HPDE6-E6E7 (cell line): ENCODE measurements around the gene PAEP.
"Not testable (repeated sequence)": the region's sequence is repeated elsewhere in the genome, so short reads cannot be mapped to it uniquely, and the experiment has no call there.

Experiments
- DNase-seq: peaks from one replicate; pipeline ENCODE4 v3.0.0; 2011; ENCODE audit warnings: missing footprints; ENCODE audit errors: extremely low spot score

Gene PAEP

GRCh38 chr9:135561391-135562234 is at the start of gene PAEP:
PAEP (plus strand) TSS chr9:135561756.
- DNase-seq, result no peak

DNA sequence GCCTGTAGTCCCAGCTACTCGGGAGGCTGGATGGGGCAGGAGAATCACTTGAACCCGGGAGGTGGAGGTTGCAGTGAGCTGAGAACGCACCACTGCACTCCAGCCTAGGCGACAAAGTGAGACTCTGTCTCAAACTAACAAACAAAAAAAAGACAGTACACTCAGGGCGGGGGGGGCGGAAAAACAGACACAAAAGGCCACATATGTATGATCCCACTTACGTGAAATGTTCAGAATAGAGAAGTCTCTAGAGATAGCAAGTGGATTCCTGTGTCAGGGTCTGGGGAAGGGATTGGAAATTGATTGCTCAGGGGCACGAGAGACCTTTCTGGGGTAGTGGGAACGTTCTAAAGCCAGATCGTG is 49.3 kb upstream of the PAEP start:
- DNase-seq, result no peak

DNA sequence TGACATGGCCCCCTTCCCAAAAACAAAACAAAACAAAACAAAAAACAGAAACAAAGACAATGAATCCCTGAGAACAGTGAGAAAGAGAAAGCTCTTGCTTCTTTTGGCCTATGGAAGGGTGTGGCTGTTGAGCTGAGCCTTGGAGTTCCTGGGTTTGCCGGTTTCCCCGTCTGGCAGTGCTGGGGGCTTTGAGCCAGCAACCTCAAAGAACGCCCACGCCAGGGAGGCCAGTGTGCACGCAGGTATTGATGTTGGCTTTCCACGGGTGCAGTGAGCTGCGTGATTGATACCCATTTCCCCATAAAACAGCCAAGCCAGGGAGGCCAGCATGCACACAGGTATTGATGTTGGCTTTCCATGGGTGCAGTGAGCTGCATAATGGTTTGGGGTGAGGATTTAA is 48.7 kb upstream of the PAEP start:
- DNase-seq, result no peak

- DNase-seq, result no peak
Observed at GRCh38 chr9:135513351-135513846, 48.2 kb upstream of the PAEP start.

DNA sequence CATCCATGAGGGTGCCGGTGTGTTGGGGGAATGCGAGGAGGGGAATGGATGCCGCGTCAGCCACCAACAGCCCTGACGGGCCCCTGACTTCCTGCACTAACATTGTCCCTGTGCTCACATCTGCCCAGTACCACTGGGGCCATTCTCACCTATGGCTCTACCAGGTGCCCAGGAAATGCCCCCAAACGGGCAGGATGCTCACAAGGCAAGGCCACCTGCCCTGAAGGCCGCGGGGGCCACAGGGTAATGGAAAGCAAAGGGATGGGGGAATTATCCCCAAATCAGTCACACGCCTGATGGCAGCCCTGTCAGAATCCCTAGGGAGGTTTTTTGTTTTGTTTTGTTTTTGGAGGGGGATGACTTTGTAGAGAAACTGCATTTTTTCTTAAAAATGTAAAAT is 47.6 kb upstream of the PAEP start:
- not testable (repeated sequence) for DNase-seq

GRCh38 chr9:135514342-135515082 is 47.0 kb upstream of the PAEP start:
- DNase-seq, result no peak

DNA sequence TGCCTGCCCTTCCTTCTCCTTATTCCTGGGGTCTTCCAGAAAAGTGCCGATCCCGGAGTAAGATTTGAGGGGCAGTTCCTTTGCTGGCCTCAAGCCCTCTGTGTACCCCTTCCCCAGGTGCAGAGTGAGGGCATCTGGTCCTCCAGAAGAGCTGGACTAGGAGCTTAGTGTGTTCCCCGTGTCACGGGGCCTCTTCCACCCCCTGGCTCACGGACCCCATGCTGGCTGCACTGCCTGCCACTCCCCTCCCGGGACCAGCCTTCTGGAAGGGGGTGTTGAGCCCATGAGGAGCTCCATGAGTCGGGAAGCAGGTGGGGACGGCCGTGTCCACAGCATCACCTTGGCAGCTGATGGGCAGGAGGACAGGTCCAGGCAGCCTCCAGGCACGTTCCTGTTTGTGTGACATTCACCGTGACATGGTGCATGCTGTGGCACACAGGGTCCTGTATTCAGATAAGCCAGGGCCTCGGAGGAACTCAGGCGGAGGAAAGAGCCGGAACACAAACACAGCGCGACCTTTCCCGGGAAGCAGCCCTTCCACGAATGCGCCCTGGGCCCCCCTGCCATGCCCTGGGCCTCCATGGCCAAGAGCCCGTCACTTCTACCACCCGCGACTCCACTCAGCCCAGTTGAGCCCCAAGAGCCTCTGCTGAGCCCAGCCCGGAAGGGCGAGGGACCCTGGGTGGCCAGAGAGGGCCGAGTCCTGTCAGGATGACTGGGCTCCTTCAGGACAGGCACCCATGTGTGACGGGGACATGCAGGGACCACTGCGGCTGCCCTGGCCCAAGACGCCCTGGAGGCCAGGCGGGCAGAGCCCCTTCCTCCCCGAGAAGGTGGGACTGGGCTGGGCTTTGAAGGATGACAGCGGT is 46.2 kb upstream of the PAEP start:
- DNase-seq, result no peak

DNA sequence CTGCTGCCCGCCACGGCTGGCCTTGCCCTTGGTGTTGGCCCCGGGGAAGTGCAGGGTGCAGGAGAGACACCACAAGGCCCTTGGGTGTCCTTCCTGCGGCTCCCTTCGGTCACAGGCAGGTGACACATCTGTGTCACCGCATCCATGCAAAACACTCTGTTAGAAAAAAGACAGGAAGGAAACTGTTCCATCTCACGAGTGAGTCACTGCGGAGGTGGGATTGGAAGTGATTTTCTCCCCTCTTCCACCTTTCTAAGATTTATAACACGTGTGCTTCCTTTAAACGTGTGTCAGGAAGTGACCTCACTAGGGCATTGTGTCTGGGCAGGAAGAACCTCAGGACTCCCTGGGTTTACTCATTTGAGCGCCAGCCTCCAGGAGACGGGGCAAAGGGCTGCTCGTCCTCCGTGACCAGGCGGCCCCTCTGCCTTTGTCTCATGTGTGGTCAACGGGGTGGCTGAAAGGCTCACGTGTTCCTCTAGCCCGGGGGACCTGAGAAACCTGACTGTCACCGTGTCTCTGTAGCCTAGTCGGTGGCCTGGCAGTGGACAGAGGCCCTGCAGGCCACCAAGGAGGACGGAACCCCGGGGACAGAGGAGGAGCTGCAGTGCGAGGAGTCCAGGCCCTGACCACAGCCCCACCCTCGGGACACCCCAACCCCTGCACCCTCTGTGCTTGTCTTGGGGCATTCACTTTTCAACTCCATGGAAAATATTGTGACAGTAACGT is 45.3 kb upstream of the PAEP start:
- no peak for DNase-seq

DNA sequence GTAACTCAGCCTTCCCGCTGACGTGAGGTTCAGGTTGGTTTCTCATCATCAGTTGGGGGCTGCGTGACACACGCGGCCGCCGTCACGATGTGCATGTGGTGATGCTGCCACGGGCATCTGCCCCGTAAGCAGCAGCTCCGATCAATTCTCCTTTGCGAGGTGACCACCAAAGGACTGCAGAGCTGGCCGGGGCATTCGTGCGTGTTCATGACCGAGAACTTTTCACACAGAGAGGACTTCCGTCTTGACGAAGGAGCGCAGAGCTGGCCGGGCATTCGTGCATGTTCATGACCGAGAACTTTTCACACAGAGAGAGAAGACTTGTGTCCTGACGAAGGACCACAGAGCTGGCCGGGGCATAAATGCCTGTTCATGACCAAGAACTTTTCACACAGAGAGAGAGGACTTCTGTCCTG is 44.1 kb upstream of the PAEP start:
- no peak for DNase-seq

GRCh38 chr9:135519179-135519971 is 42.2 kb upstream of the PAEP start:
- DNase-seq, result no peak

DNA sequence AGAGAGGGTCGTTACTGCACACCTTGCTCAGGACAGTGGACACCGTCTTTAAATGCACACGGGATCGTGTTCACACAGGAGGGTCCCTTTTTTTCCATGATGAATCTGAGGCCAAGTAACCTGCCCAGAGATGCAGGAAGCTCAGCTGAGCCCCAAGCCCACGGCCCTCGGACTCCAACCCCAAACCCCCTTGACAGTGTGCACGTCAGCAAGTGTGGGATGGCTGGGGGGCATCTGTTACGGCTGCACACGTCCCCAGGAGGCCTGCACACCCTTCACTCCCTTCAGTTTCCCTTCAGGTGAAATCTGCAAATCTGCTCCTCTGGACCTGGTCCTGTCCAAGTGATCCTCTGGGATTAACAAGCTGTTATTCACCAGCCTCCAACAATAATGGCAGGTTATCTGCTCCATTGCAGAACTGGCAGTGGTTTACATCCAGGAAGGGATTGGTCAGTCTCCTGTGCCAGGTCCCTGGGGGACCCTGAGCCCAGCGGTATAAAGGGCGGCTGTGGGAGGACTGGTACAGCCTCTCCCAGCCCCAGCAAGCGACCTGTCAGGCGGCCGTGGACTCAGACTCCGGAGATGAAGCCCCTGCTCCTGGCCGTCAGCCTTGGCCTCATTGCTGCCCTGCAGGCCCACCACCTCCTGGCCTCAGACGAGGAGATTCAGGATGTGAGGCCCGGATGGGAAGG is 40.5 kb upstream of the PAEP start, which contains the start of gene LCN1:
TSS of gene LCN1 (plus strand) at position 525 of the 692 bp plus-strand sequence. CDS start at position 583, 58 bp downstream.
- no peak for DNase-seq

- DNase-seq, result no peak
Observed at GRCh38 chr9:135521608-135522095, 39.9 kb upstream of the PAEP start.

- DNase-seq, result no peak
Observed at GRCh38 chr9:135522137-135522877, 39.2 kb upstream of the PAEP start.

- no peak for DNase-seq
Observed at GRCh38 chr9:135522931-135523330, 38.6 kb upstream of the PAEP start.

DNA sequence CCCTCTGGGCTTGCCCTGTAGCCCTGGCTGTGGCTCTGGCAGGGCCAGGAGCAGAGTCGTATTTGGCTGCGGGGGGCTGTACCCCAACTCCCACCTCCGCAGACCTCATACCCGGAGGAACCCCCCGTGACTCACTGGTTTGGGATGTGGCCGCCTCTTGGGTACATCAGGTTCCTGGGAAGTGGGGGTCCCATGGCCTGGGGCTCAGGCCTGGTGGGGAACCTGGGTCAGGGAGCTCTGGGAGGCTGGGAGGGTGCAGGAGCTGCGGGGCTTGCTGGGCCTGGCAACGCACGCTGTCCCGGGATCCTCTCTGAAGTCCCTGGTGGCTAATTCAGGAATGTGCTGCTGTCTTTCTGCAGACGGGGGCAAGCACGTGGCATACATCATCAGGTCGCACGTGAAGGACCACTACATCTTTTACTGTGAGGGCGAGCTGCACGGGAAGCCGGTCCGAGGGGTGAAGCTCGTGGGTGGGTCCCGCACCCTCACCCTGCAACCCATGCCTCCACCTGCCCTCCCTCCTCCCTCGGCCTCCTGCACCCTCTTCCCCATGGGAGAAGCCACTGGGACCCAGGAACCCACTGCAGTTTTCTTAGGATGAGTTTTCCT is 37.9 kb upstream of the PAEP start:
- DNase-seq, result no peak

DNA sequence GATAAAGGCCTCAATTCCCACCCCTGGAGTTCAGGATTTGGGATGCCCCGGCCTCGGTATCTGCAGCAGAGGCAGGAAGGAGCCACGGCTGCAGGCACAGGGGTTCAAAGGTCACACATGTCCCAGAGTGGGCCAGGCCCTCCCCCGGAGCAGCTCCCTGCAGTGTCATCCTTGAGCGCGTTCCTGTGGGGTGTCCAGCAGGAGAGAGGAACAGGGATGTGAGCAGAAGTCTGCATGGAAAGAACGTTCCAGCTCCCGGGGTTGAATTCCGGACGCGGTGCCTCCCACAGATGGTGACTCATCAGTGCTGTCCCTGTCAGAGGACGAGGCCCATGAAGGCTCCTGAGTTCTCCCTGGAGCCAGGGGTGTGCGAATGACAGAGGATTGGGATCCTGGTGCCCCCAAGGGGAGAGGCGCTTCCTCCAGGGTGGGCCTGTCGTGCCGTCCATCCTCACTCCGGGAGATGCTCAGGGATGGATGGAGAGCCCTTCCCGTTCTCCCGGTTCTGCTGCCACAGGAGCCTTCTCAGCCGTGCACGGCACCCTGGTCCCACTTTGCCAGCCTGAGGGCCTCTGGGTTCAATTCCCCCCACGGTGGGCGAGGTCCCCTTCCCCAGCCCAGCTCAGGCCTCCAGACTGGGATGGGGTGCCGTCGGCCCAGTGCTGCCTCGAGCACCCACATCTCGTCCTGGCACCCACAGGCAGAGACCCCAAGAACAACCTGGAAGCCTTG is 37.3 kb upstream of the PAEP start:
- DNase-seq, result no peak

GRCh38 chr9:135525241-135526088 is 36.1 kb upstream of the PAEP start:
- DNase-seq, result no peak
